Parathyroid adenoma (tissue), 2 donors: Measurements from ENCODE around the gene TTC21A.
A peak's percentile ranks its signal among the peaks of the same experiment; 100 is the strongest.

Experiments
- H2AFZ ChIP-seq: fragments of 300-600 bp; sonication (generic); one replicate; pipeline ENCODE4 v1.7.0; 2017; ENCODE audit warnings: antibody characterized with exemption, mild to moderate bottlenecking
- H3K27ac ChIP-seq: fragments of 300-600 bp; sonication (generic); one replicate; pipeline ENCODE4 v1.7.0; 2017
- H3K27me3 ChIP-seq: fragments of 300-600 bp; sonication (generic); one replicate; pipeline ENCODE4 v1.7.0; 2017; ENCODE audit warnings: low read length; ENCODE audit not compliant: control insufficient read depth, insufficient read depth
- H3K36me3 ChIP-seq: fragments of 300-600 bp; sonication (generic); one replicate; pipeline ENCODE4 v1.7.0; 2017; ENCODE audit warnings: low read length; ENCODE audit not compliant: control insufficient read depth, insufficient read depth
- H3K4me1 ChIP-seq: fragments of 300-600 bp; sonication (generic); one replicate; pipeline ENCODE4 v1.7.0; 2017; ENCODE audit warnings: control low read depth
- H3K4me2 ChIP-seq: fragments of 300-600 bp; sonication (generic); one replicate; pipeline ENCODE4 v1.7.0; 2017; ENCODE audit warnings: low read length
- H3K4me3 ChIP-seq: fragments of 300-600 bp; sonication (generic); one replicate; pipeline ENCODE4 v1.7.0; 2017; ENCODE audit warnings: low read depth, low read length
- H3K79me2 ChIP-seq: fragments of 300-600 bp; sonication (generic); one replicate; pipeline ENCODE4 v1.7.0; 2017; ENCODE audit warnings: control low read depth
- H3K9ac ChIP-seq: fragments of 300-600 bp; sonication (generic); one replicate; pipeline ENCODE4 v1.7.0; 2017; ENCODE audit warnings: mild to moderate bottlenecking
- H3K9me3 ChIP-seq: fragments of 300-600 bp; sonication (generic); one replicate; pipeline ENCODE4 v1.7.0; 2017; ENCODE audit warnings: low read length; ENCODE audit not compliant: control insufficient read depth
- CTCF ChIP-seq: fragments of 300-600 bp; sonication (generic); IDR thresholded peaks from one replicate; pipeline ENCODE4 v1.7.0; 2017; ENCODE audit warnings: antibody characterized with exemption, mild to moderate bottlenecking
- donor health status: primary hyperparathyroidism.

Gene TTC21A

GRCh38 chr3:39144095-39144747 lies 36.7 kb downstream of the TTC21A start:
- no peak overlapping the region for H2AFZ ChIP-seq
- H3K27ac ChIP-seq = no peak overlapping the region
- no peaks in the 10 kb centered on the region for H3K9me3 ChIP-seq
- no peak overlapping the region for H3K4me3 ChIP-seq
- H3K36me3 ChIP-seq = no peaks in the 10 kb centered on the region
- no peak overlapping the region for H3K4me2 ChIP-seq
- H3K9ac ChIP-seq = no peak overlapping the region
- H3K79me2 ChIP-seq = peaks cover 25% of the 10 kb centered on the region
- H3K27me3 ChIP-seq = no peaks in the 10 kb centered on the region
- no peak for TF ChIP-seq CTCF
- H3K4me1 ChIP-seq = peaks cover 79% of the 10 kb centered on the region

- no peaks in the 10 kb centered on the region for H3K36me3 ChIP-seq
- H3K9ac ChIP-seq = no peak overlapping the region
- H3K4me3 ChIP-seq = no peak overlapping the region
- H3K79me2 ChIP-seq = peaks cover 32% of the 10 kb centered on the region
- no peak overlapping the region for H3K4me2 ChIP-seq
- H2AFZ ChIP-seq = no peak overlapping the region
- H3K27me3 ChIP-seq = no peaks in the 10 kb centered on the region
- no peak overlapping the region for H3K27ac ChIP-seq
- H3K9me3 ChIP-seq = no peaks in the 10 kb centered on the region
- no peak for TF ChIP-seq CTCF
- H3K4me1 ChIP-seq = peaks cover 85% of the 10 kb centered on the region
These were observed 37.4 kb downstream of the TTC21A start for GRCh38 chr3:39144748-39145380.

GRCh38 chr3:39146083-39146501 lies 38.6 kb downstream of the TTC21A start:
- Histone ChIP-seq H2AFZ (no peak overlapping the region), H3K27me3 (no peaks in the 10 kb centered on the region), H3K4me3 (no peak overlapping the region), H3K9me3 (no peaks in the 10 kb centered on the region), H3K4me1 (peaks cover 88% of the 10 kb centered on the region), H3K79me2 (peaks cover 41% of the 10 kb centered on the region), H3K36me3 (no peaks in the 10 kb centered on the region), H3K9ac (no peak overlapping the region), H3K27ac (peak overlapping the region; percentile 100), H3K4me2 (no peak overlapping the region)
- no peak for TF ChIP-seq CTCF

DNA sequence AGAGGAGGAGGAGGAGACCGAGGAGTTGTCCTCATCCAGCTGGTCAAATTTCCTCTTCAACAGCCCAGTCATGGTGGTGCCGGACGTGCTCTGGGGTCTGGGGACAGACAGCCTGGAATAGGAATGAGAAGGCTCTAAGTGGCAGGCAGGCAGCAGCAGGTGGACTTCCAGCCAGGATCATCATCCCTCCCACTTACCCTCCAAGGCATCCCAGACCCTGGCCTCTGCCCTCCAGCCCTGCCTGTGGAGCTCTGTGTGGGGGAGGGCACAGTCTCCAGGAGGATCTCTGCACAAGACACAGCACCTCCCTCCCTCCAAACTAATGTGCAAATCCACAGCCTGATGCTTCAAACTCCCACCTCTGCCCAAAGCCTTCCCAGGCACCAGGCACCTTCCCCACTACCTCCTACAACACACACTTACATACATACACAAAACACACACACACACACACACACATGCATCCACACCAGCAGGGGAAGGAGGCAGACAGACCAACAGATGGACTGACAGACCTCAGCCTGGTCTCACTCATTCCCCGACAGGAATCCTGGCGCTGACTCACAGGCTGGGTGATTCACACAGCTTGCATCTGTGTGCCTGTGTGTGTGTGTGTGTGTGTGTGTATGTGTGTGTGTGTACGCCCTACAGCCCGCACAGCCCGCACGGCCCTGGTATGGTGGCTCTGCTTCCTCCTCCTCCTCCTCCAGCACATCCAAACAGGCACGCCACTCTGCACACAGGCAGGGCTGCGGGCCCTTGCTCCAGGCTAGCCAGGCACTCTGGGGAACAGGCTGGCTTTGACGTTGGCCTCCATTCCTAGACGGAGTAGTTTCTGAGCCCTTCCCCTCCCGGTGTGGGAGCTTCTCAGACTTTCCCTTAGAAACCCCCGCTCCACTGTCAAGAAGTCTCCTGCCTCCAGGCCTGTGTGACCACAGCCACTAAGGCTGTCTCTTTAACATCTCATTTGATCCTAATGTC lies 39.4 kb downstream of the TTC21A start:
- no peak overlapping the region for H2AFZ ChIP-seq
- H3K9me3 ChIP-seq = no peaks in the 10 kb centered on the region
- H3K27ac ChIP-seq = peak overlapping the region; percentile 100
- no peak for TF ChIP-seq CTCF
- H3K4me3 ChIP-seq = peak overlapping the region; percentile 17
- H3K9ac ChIP-seq = no peak overlapping the region
- H3K27me3 ChIP-seq = no peaks in the 10 kb centered on the region
- H3K4me2 ChIP-seq = peak overlapping the region; percentile 59
- peaks cover 88% of the 10 kb centered on the region for H3K4me1 ChIP-seq
- H3K36me3 ChIP-seq = no peaks in the 10 kb centered on the region
- H3K79me2 ChIP-seq = peaks cover 49% of the 10 kb centered on the region
